Measurements from ENCODE around the gene SIGLEC11. TPM values are rescaled to one million over a fixed set of nuclear protein-coding genes. Genes with fewer than 3 reads are reported as not detected.

The SIGLEC11 gene
- total and polyA plus RNA-seq, 4 donors, result 0.82 to 3.1 (median 1.6) TPM

DNA sequence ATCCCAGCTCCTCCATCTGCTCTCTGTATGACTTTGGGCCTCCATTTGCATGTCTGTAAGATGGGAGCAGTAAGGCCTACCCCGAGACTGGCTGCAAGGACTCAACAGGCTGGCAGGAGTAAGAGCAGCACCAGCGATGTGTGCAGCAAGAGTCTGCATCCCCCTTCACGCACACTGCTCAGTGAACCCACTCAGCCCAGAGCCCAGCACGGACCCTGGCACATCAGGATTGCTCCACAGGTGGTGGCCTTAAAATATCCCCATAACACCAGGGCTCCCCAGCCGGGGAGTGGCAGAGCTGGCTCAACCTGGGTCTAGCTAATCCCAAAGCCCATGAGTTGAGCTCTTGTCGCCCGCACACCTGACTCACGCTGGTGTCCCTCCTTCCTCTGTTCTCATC, 40.8 kb upstream of the SIGLEC11 start:
- H3K36me3 ChIP-seq (ENCODE audit: control insufficient read depth in 1 of 2, insufficient read depth in 2 of 2, low read length in 1 of 2), result peaks cover 0 to 7% of the 10 kb centered on the region in 2 donors
- no peak overlapping the region for H3K4me3 ChIP-seq (ENCODE audit: low read length in 2 of 2)
- WGBS, 2 donors, result 93 to 95% methylated on average over 8 of the region's 8 CpGs
- no peaks in the 10 kb centered on the region for H3K4me1 ChIP-seq (ENCODE audit: control insufficient read depth in 1 of 2, insufficient read depth in 2 of 2, low read length in 2 of 2)
- no peak overlapping the region for H3K27ac ChIP-seq (ENCODE audit: low read depth in 1 of 2, low read length in 2 of 2)
- intact Hi-C loops (cut with DNase I), result no loop called here
- H3K9me3 ChIP-seq (ENCODE audit: control insufficient read depth, low read length), result no peaks in the 10 kb centered on the region
- DNase-seq, result no peak
- H3K27me3 ChIP-seq (ENCODE audit: control insufficient read depth in 1 of 2, insufficient read depth in 2 of 2, low read length in 1 of 2), result no peaks in the 10 kb centered on the region
- no peak for ATAC-seq (ENCODE audit: low FRiP score)

DNA sequence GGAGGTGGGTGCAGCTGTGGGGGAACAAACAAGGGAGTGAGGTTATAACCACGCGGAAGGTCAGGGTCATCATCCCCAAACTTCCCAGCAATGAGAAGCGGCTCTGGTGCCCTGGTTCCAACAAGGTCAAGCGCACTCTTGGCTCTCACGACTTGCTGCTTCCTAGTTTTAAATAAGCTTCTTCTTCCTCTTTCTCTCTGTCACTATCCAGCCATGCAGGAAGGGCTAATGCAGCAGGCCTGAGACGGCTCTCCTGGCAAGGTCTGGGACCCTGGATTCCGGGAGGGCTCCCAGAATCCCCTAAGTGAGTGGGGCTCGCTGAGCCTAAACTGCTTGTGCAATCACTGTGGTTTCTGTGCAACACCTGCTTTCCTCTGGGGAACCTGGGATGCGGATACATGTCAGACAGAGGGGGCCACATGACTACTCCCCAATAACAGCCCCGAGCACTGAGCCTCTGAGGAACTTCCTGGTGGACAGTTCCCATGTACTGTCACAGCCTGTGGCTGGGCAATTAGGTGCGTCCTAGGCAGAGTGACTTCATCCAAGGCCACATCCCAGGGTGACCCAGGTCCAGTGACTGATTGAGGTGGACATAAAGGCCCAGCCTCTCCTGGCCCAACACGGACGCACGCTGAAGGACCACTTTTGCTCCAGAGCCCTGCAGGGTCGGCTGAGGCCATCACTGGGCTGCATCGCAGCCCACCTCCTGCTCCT, 40.0 kb upstream of the SIGLEC11 start:
- DNase-seq (no peak), ATAC-seq (ENCODE audit: low FRiP score) (no peak)
- Histone ChIP-seq H3K36me3 (ENCODE audit: control insufficient read depth in 1 of 2, insufficient read depth in 2 of 2, low read length in 1 of 2) (peaks cover 0 to 7% of the 10 kb centered on the region in 2 donors), H3K4me3 (ENCODE audit: low read length in 2 of 2) (no peak overlapping the region), H3K9me3 (ENCODE audit: control insufficient read depth, low read length) (no peaks in the 10 kb centered on the region), H3K27me3 (ENCODE audit: control insufficient read depth in 1 of 2, insufficient read depth in 2 of 2, low read length in 1 of 2) (no peaks in the 10 kb centered on the region), H3K4me1 (ENCODE audit: control insufficient read depth in 1 of 2, insufficient read depth in 2 of 2, low read length in 2 of 2) (no peaks in the 10 kb centered on the region), H3K27ac (ENCODE audit: low read depth in 1 of 2, low read length in 2 of 2) (no peak overlapping the region)
- intact Hi-C loops (cut with DNase I), result no loop called here
- 91% methylated on average over 16 of the region's 16 CpGs for WGBS, 2 donors

DNA sequence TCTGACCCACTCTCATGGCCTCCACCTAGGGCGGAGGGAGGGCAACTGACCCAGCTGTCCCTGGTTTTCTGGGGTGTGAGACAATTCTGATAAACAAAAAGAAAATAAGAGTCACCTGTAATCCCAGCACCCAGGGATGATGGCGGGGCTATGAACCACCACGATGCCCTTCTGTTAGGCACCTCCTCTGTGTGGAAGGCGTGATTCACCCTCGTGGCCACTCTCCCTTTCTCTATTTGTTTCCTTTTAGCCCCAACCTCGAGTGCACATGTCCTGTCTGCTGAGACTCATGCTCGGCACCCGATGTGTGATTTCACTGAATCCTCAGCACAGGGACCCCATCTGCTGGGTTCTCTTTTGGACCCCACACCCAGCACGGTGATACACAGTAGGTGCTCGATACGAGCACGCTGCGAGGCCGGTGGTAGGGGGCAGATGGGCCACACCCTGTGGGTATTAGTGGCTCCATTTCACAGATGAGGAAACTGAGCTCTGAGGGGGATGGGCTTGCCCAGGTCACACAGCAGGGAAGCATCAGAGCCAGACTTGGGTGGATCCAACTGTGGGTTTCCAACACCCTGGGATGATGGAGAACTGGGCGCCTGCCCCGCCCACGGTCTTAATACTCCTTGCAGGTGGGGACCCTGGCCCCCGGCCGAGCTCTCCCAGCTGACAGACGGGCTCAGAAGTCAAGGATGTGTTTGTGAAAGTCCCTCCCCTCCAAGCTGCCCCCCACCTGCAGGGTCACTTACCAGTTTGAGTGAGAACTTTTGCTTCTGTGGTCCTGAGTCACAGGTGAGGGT, 39.3 kb upstream of the SIGLEC11 start:
- no peak for ATAC-seq (ENCODE audit: low FRiP score)
- peaks cover 0 to 7% of the 10 kb centered on the region in 2 donors for H3K36me3 ChIP-seq (ENCODE audit: control insufficient read depth in 1 of 2, insufficient read depth in 2 of 2, low read length in 1 of 2)
- no peak for DNase-seq
- H3K27me3 ChIP-seq (ENCODE audit: control insufficient read depth in 1 of 2, insufficient read depth in 2 of 2, low read length in 1 of 2), result no peaks in the 10 kb centered on the region
- no peak overlapping the region for H3K27ac ChIP-seq (ENCODE audit: low read depth in 1 of 2, low read length in 2 of 2)
- H3K4me3 ChIP-seq (ENCODE audit: low read length in 2 of 2), result no peak overlapping the region
- H3K4me1 ChIP-seq (ENCODE audit: control insufficient read depth in 1 of 2, insufficient read depth in 2 of 2, low read length in 2 of 2), result no peaks in the 10 kb centered on the region
- H3K9me3 ChIP-seq (ENCODE audit: control insufficient read depth, low read length), result no peaks in the 10 kb centered on the region
- 91 to 92% methylated on average over 20 of the region's 20 CpGs for WGBS, 2 donors
- intact Hi-C loops (cut with DNase I), result no loop called here

DNA sequence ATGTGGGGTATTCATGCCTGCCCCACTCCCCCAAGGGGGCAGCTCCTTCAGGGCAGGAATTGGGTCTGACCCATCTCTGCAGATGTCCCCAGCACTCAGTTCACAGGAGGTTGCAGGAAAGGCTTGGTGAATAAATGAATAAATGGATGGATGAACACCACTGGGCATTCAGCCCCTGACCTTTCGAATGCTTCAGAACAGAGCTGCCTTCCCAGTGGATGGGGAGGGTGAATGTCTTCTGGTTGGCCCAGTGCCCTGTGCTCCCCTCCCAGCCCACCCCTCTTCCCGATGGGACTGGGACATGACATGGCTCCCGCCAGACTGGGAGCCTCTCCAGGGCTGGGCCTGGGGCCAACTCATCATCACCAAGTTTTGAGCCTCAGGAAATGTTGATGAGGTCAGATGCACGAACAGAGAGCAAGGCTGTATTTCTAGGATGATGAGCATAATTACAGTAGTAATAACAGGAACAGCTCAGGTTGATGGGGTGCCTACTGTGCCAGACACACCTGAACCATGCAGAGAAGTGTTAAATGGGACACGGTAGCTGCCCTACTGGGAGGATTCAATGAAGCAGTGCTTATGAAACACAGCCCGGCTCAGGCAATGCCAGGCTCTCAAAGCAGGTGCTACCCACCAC, 38.5 kb upstream of the SIGLEC11 start:
- no peak for ATAC-seq (ENCODE audit: low FRiP score)
- Histone ChIP-seq H3K27ac (ENCODE audit: low read depth in 1 of 2, low read length in 2 of 2) (no peak overlapping the region), H3K36me3 (ENCODE audit: control insufficient read depth in 1 of 2, insufficient read depth in 2 of 2, low read length in 1 of 2) (peaks cover 0 to 7% of the 10 kb centered on the region in 2 donors), H3K4me3 (ENCODE audit: low read length in 2 of 2) (no peak overlapping the region), H3K27me3 (ENCODE audit: control insufficient read depth in 1 of 2, insufficient read depth in 2 of 2, low read length in 1 of 2) (no peaks in the 10 kb centered on the region), H3K4me1 (ENCODE audit: control insufficient read depth in 1 of 2, insufficient read depth in 2 of 2, low read length in 2 of 2) (no peaks in the 10 kb centered on the region), H3K9me3 (ENCODE audit: control insufficient read depth, low read length) (no peaks in the 10 kb centered on the region)
- intact Hi-C loops (cut with DNase I), result no loop called here
- 49 to 52% methylated on average over 6 of the region's 6 CpGs for whole genome bisulfite sequencing, 2 donors
- no peak for DNase-seq

DNA sequence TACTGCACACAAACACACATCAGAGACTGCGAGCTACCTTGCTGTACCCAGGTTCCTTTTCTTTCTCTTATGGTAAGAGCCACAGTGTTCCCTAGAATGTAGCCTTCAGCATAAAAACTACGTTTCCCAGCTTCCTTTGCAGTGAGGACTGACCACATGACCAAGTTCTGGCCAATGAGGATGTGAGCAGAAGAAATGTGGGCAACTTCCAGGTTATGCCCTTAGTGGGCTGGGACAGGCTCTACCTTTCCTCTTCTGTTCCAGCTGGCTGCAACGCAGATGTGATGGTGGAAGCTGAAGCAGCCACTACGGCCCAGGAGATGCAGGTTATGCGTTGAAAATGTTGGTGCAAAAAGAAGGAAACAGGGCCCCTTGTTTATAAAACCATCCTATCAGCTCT, 36.7 kb upstream of the SIGLEC11 start:
- no peaks in the 10 kb centered on the region for H3K27me3 ChIP-seq (ENCODE audit: control insufficient read depth in 1 of 2, insufficient read depth in 2 of 2, low read length in 1 of 2)
- ATAC-seq (ENCODE audit: low FRiP score) (no peak), DNase-seq (no peak)
- 78 to 81% methylated on average over 5 of the region's 5 CpGs for WGBS, 2 donors
- no peaks in the 10 kb centered on the region for H3K4me1 ChIP-seq (ENCODE audit: control insufficient read depth in 1 of 2, insufficient read depth in 2 of 2, low read length in 2 of 2)
- intact Hi-C loops (cut with DNase I), result no loop called here
- no peak overlapping the region for H3K4me3 ChIP-seq (ENCODE audit: low read length in 2 of 2)
- H3K9me3 ChIP-seq (ENCODE audit: control insufficient read depth, low read length), result no peaks in the 10 kb centered on the region
- no peak overlapping the region for H3K27ac ChIP-seq (ENCODE audit: low read depth in 1 of 2, low read length in 2 of 2)
- H3K36me3 ChIP-seq (ENCODE audit: control insufficient read depth in 1 of 2, insufficient read depth in 2 of 2, low read length in 1 of 2), result peaks cover 0 to 11% of the 10 kb centered on the region in 2 donors

DNA sequence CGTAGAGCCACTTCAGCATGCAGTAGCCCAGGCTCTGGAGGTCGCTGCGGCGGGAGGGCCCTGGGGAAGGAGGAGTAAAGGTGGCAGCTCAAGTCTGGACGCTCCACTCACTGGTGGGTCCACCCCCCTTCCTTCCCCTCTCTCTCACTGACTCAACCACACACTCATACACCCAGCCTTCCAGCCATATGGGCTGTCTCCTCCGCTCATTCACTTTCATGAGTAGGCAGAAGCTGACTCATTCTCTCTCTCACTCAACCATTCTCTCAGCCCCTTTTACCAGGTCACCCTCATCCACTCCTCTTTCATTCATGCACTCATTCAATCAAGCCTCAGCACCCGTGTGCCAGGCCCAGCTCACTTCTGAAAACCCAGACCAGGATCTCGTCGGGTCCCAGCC, 27.5 kb upstream of the SIGLEC11 start:
- 95% methylated on average over 9 of the region's 9 CpGs for WGBS, 2 donors
- Histone ChIP-seq H3K36me3 (ENCODE audit: control insufficient read depth in 1 of 2, insufficient read depth in 2 of 2, low read length in 1 of 2) (peaks cover 0 to 8% of the 10 kb centered on the region in 2 donors), H3K9me3 (ENCODE audit: control insufficient read depth, low read length) (no peaks in the 10 kb centered on the region), H3K27me3 (ENCODE audit: control insufficient read depth in 1 of 2, insufficient read depth in 2 of 2, low read length in 1 of 2) (no peaks in the 10 kb centered on the region), H3K27ac (ENCODE audit: low read depth in 1 of 2, low read length in 2 of 2) (no peak overlapping the region), H3K4me3 (ENCODE audit: low read length in 2 of 2) (no peak overlapping the region), H3K4me1 (ENCODE audit: control insufficient read depth in 1 of 2, insufficient read depth in 2 of 2, low read length in 2 of 2) (no peaks in the 10 kb centered on the region)
- intact Hi-C loops (cut with DNase I), result no loop called here
- DNase-seq (no peak), ATAC-seq (ENCODE audit: low FRiP score) (no peak)

DNA sequence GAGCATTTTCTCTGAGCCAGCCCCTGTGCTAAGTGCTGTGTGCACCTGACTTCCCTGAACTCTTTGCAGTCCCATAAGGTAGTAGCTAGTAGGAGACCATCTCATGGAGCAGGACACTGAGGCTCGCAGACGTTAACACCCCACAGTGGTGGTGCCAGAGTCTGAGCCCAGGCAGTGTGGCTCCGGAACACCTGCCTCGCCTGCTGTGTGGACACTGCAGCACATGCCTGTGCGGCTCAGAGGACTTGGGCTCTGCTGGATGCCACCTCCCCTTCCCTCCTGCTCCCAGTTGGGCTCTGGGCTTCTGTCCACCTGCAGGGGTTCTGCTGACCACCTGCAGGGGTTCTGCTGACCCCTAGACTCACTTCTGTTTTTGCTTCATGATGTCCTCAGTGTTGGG, 27.0 kb upstream of the SIGLEC11 start:
- H3K36me3 ChIP-seq (ENCODE audit: control insufficient read depth in 1 of 2, insufficient read depth in 2 of 2, low read length in 1 of 2), result peaks cover 0 to 8% of the 10 kb centered on the region in 2 donors
- H3K27ac ChIP-seq (ENCODE audit: low read depth in 1 of 2, low read length in 2 of 2), result no peak overlapping the region
- DNase-seq (no peak), ATAC-seq (ENCODE audit: low FRiP score) (no peak)
- intact Hi-C loops (cut with DNase I), result no loop called here
- H3K9me3 ChIP-seq (ENCODE audit: control insufficient read depth, low read length), result no peaks in the 10 kb centered on the region
- 96 to 97% methylated on average over 5 of the region's 5 CpGs for WGBS, 2 donors
- H3K4me1 ChIP-seq (ENCODE audit: control insufficient read depth in 1 of 2, insufficient read depth in 2 of 2, low read length in 2 of 2), result no peaks in the 10 kb centered on the region
- no peaks in the 10 kb centered on the region for H3K27me3 ChIP-seq (ENCODE audit: control insufficient read depth in 1 of 2, insufficient read depth in 2 of 2, low read length in 1 of 2)
- H3K4me3 ChIP-seq (ENCODE audit: low read length in 2 of 2), result no peak overlapping the region

DNA sequence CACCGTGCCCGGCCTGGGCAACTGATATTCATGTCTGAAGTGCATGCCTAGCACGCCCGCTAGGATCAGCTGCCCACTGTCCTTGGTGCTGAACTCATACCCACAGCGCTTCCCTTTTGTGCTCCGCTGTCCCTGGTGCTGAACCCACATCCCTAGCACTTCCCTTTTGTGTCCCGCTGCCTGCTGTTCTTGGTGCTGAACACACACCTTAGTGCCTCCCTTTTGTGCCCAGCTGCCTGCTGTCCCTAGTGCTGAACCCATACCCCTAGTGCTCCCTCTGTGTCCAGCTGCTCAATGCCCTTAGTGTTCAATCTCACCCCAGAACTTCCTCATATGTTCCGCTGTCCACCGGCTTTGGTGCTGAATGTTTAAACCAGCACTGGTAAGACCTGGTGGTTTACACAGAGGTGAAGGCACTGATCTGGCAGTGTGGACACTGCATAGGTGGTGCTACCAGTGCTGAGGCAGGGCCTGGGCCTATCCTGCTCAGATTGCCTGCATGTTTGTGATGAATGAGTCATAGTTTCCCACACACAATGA, 26.3 kb upstream of the SIGLEC11 start:
- DNase-seq (peak; percentile 95), ATAC-seq (ENCODE audit: low FRiP score) (peak; percentile 87)
- H3K27me3 ChIP-seq (ENCODE audit: control insufficient read depth in 1 of 2, insufficient read depth in 2 of 2, low read length in 1 of 2), result no peaks in the 10 kb centered on the region
- H3K4me3 ChIP-seq (ENCODE audit: low read length in 2 of 2), result no peak overlapping the region
- H3K27ac ChIP-seq (ENCODE audit: low read depth in 1 of 2, low read length in 2 of 2), result no peak overlapping the region
- intact Hi-C loops (cut with DNase I), result no loop called here
- H3K36me3 ChIP-seq (ENCODE audit: control insufficient read depth in 1 of 2, insufficient read depth in 2 of 2, low read length in 1 of 2), result peaks cover 0 to 7% of the 10 kb centered on the region in 2 donors
- no peaks in the 10 kb centered on the region for H3K4me1 ChIP-seq (ENCODE audit: control insufficient read depth in 1 of 2, insufficient read depth in 2 of 2, low read length in 2 of 2)
- no peaks in the 10 kb centered on the region for H3K9me3 ChIP-seq (ENCODE audit: control insufficient read depth, low read length)
- 7 to 8% methylated on average over 9 of the region's 9 CpGs for WGBS, 2 donors

Data from aorta (tissue), 5 donors.